Measurements from ENCODE around the gene MAD1L1.

Gene MAD1L1

GRCh38 chr7:1990001-1990670 is 242.6 kb downstream of the MAD1L1 start:
- H3K9me3 ChIP-seq (ENCODE audit: control insufficient read depth in 2 of 2, low read length in 2 of 2) = no peaks in the 10 kb centered on the region
- no peak overlapping the region for H3K4me3 ChIP-seq (ENCODE audit: low read length in 2 of 2)
- H3K36me3 ChIP-seq (ENCODE audit: control insufficient read depth in 2 of 2, insufficient read depth in 2 of 2, low read length in 2 of 2) = no peaks in the 10 kb centered on the region
- no peaks in the 10 kb centered on the region for H3K4me1 ChIP-seq (ENCODE audit: control insufficient read depth in 2 of 2, insufficient read depth in 2 of 2, low read length in 2 of 2)
- no peak overlapping the region for H3K27ac ChIP-seq (ENCODE audit: low read depth in 2 of 2, low read length in 2 of 2)
- no peaks in the 10 kb centered on the region for H3K27me3 ChIP-seq (ENCODE audit: control insufficient read depth in 2 of 2, insufficient read depth in 2 of 2, low read length in 2 of 2)
- H3K9ac ChIP-seq (ENCODE audit: low read depth in 1 of 2, low read length in 2 of 2) = no peak overlapping the region

- H3K4me1 ChIP-seq (ENCODE audit: control insufficient read depth in 2 of 2, insufficient read depth in 2 of 2, low read length in 2 of 2) = no peaks in the 10 kb centered on the region
- H3K36me3 ChIP-seq (ENCODE audit: control insufficient read depth in 2 of 2, insufficient read depth in 2 of 2, low read length in 2 of 2) = no peaks in the 10 kb centered on the region
- H3K9ac ChIP-seq (ENCODE audit: low read depth in 1 of 2, low read length in 2 of 2) = no peak overlapping the region
- no peak overlapping the region for H3K27ac ChIP-seq (ENCODE audit: low read depth in 2 of 2, low read length in 2 of 2)
- H3K9me3 ChIP-seq (ENCODE audit: control insufficient read depth in 2 of 2, low read length in 2 of 2) = no peaks in the 10 kb centered on the region
- no peaks in the 10 kb centered on the region for H3K27me3 ChIP-seq (ENCODE audit: control insufficient read depth in 2 of 2, insufficient read depth in 2 of 2, low read length in 2 of 2)
- H3K4me3 ChIP-seq (ENCODE audit: low read length in 2 of 2) = no peak overlapping the region
Observed at GRCh38 chr7:1989049-1989860, 243.5 kb downstream of the MAD1L1 start.

GRCh38 chr7:1988533-1988930 is 244.2 kb downstream of the MAD1L1 start:
- Histone ChIP-seq H3K4me3 (ENCODE audit: low read length in 2 of 2) (no peak overlapping the region), H3K27me3 (ENCODE audit: control insufficient read depth in 2 of 2, insufficient read depth in 2 of 2, low read length in 2 of 2) (no peaks in the 10 kb centered on the region), H3K27ac (ENCODE audit: low read depth in 2 of 2, low read length in 2 of 2) (no peak overlapping the region), H3K36me3 (ENCODE audit: control insufficient read depth in 2 of 2, insufficient read depth in 2 of 2, low read length in 2 of 2) (no peaks in the 10 kb centered on the region), H3K9ac (ENCODE audit: low read depth in 1 of 2, low read length in 2 of 2) (no peak overlapping the region), H3K4me1 (ENCODE audit: control insufficient read depth in 2 of 2, insufficient read depth in 2 of 2, low read length in 2 of 2) (no peaks in the 10 kb centered on the region), H3K9me3 (ENCODE audit: control insufficient read depth in 2 of 2, low read length in 2 of 2) (no peaks in the 10 kb centered on the region)

GRCh38 chr7:1987591-1988532 is 244.9 kb downstream of the MAD1L1 start:
- Histone ChIP-seq H3K4me1 (ENCODE audit: control insufficient read depth in 2 of 2, insufficient read depth in 2 of 2, low read length in 2 of 2) (no peaks in the 10 kb centered on the region), H3K4me3 (ENCODE audit: low read length in 2 of 2) (no peak overlapping the region), H3K9ac (ENCODE audit: low read depth in 1 of 2, low read length in 2 of 2) (no peak overlapping the region), H3K9me3 (ENCODE audit: control insufficient read depth in 2 of 2, low read length in 2 of 2) (no peaks in the 10 kb centered on the region), H3K36me3 (ENCODE audit: control insufficient read depth in 2 of 2, insufficient read depth in 2 of 2, low read length in 2 of 2) (no peaks in the 10 kb centered on the region), H3K27me3 (ENCODE audit: control insufficient read depth in 2 of 2, insufficient read depth in 2 of 2, low read length in 2 of 2) (no peaks in the 10 kb centered on the region), H3K27ac (ENCODE audit: low read depth in 2 of 2, low read length in 2 of 2) (no peak overlapping the region)

GRCh38 chr7:1987084-1987535 is 245.6 kb downstream of the MAD1L1 start:
- Histone ChIP-seq H3K9ac (ENCODE audit: low read depth in 1 of 2, low read length in 2 of 2) (no peak overlapping the region), H3K27me3 (ENCODE audit: control insufficient read depth in 2 of 2, insufficient read depth in 2 of 2, low read length in 2 of 2) (no peaks in the 10 kb centered on the region), H3K36me3 (ENCODE audit: control insufficient read depth in 2 of 2, insufficient read depth in 2 of 2, low read length in 2 of 2) (no peaks in the 10 kb centered on the region), H3K27ac (ENCODE audit: low read depth in 2 of 2, low read length in 2 of 2) (no peak overlapping the region), H3K4me1 (ENCODE audit: control insufficient read depth in 2 of 2, insufficient read depth in 2 of 2, low read length in 2 of 2) (no peaks in the 10 kb centered on the region), H3K9me3 (ENCODE audit: control insufficient read depth in 2 of 2, low read length in 2 of 2) (no peaks in the 10 kb centered on the region), H3K4me3 (ENCODE audit: low read length in 2 of 2) (no peak overlapping the region)

GRCh38 chr7:1986366-1987083 is 246.2 kb downstream of the MAD1L1 start:
- Histone ChIP-seq H3K4me1 (ENCODE audit: control insufficient read depth in 2 of 2, insufficient read depth in 2 of 2, low read length in 2 of 2) (no peaks in the 10 kb centered on the region), H3K4me3 (ENCODE audit: low read length in 2 of 2) (no peak overlapping the region), H3K27ac (ENCODE audit: low read depth in 2 of 2, low read length in 2 of 2) (no peak overlapping the region), H3K27me3 (ENCODE audit: control insufficient read depth in 2 of 2, insufficient read depth in 2 of 2, low read length in 2 of 2) (no peaks in the 10 kb centered on the region), H3K9ac (ENCODE audit: low read depth in 1 of 2, low read length in 2 of 2) (no peak overlapping the region), H3K9me3 (ENCODE audit: control insufficient read depth in 2 of 2, low read length in 2 of 2) (no peaks in the 10 kb centered on the region), H3K36me3 (ENCODE audit: control insufficient read depth in 2 of 2, insufficient read depth in 2 of 2, low read length in 2 of 2) (no peaks in the 10 kb centered on the region)

GRCh38 chr7:1985936-1986335 is 246.8 kb downstream of the MAD1L1 start:
- Histone ChIP-seq H3K4me1 (ENCODE audit: control insufficient read depth in 2 of 2, insufficient read depth in 2 of 2, low read length in 2 of 2) (no peaks in the 10 kb centered on the region), H3K36me3 (ENCODE audit: control insufficient read depth in 2 of 2, insufficient read depth in 2 of 2, low read length in 2 of 2) (no peaks in the 10 kb centered on the region), H3K9me3 (ENCODE audit: control insufficient read depth in 2 of 2, low read length in 2 of 2) (no peaks in the 10 kb centered on the region), H3K9ac (ENCODE audit: low read depth in 1 of 2, low read length in 2 of 2) (no peak overlapping the region), H3K4me3 (ENCODE audit: low read length in 2 of 2) (no peak overlapping the region), H3K27me3 (ENCODE audit: control insufficient read depth in 2 of 2, insufficient read depth in 2 of 2, low read length in 2 of 2) (no peaks in the 10 kb centered on the region), H3K27ac (ENCODE audit: low read depth in 2 of 2, low read length in 2 of 2) (no peak overlapping the region)

- Histone ChIP-seq H3K4me1 (ENCODE audit: control insufficient read depth in 2 of 2, insufficient read depth in 2 of 2, low read length in 2 of 2) (no peaks in the 10 kb centered on the region), H3K4me3 (ENCODE audit: low read length in 2 of 2) (no peak overlapping the region), H3K27me3 (ENCODE audit: control insufficient read depth in 2 of 2, insufficient read depth in 2 of 2, low read length in 2 of 2) (no peaks in the 10 kb centered on the region), H3K9me3 (ENCODE audit: control insufficient read depth in 2 of 2, low read length in 2 of 2) (no peaks in the 10 kb centered on the region), H3K36me3 (ENCODE audit: control insufficient read depth in 2 of 2, insufficient read depth in 2 of 2, low read length in 2 of 2) (no peaks in the 10 kb centered on the region), H3K9ac (ENCODE audit: low read depth in 1 of 2, low read length in 2 of 2) (no peak overlapping the region), H3K27ac (ENCODE audit: low read depth in 2 of 2, low read length in 2 of 2) (no peak overlapping the region)
Observed at GRCh38 chr7:1985042-1985441, 247.7 kb downstream of the MAD1L1 start.

GRCh38 chr7:1981878-1982230 is 250.9 kb downstream of the MAD1L1 start:
- Histone ChIP-seq H3K36me3 (ENCODE audit: control insufficient read depth in 2 of 2, insufficient read depth in 2 of 2, low read length in 2 of 2) (peaks cover 0 to 3% of the 10 kb centered on the region in 2 donors), H3K9me3 (ENCODE audit: control insufficient read depth in 2 of 2, low read length in 2 of 2) (no peaks in the 10 kb centered on the region), H3K27ac (ENCODE audit: low read depth in 2 of 2, low read length in 2 of 2) (no peak overlapping the region), H3K4me3 (ENCODE audit: low read length in 2 of 2) (no peak overlapping the region), H3K9ac (ENCODE audit: low read depth in 1 of 2, low read length in 2 of 2) (no peak overlapping the region), H3K27me3 (ENCODE audit: control insufficient read depth in 2 of 2, insufficient read depth in 2 of 2, low read length in 2 of 2) (no peaks in the 10 kb centered on the region), H3K4me1 (ENCODE audit: control insufficient read depth in 2 of 2, insufficient read depth in 2 of 2, low read length in 2 of 2) (no peaks in the 10 kb centered on the region)

Measured in mucosa of rectum (tissue), 2 donors.